HG02885 (cell line): ENCODE results near the gene STK11IP.

ENCODE experiments used
- ATAC-seq: cut with Tn5 transposase; IDR thresholded peaks from one replicate; pipeline ENCODE4 v1.9.1; 2021; ENCODE audit warnings: mild to moderate bottlenecking; ENCODE audit not compliant: unreplicated experiment, poor library complexity

The STK11IP gene, protein sequence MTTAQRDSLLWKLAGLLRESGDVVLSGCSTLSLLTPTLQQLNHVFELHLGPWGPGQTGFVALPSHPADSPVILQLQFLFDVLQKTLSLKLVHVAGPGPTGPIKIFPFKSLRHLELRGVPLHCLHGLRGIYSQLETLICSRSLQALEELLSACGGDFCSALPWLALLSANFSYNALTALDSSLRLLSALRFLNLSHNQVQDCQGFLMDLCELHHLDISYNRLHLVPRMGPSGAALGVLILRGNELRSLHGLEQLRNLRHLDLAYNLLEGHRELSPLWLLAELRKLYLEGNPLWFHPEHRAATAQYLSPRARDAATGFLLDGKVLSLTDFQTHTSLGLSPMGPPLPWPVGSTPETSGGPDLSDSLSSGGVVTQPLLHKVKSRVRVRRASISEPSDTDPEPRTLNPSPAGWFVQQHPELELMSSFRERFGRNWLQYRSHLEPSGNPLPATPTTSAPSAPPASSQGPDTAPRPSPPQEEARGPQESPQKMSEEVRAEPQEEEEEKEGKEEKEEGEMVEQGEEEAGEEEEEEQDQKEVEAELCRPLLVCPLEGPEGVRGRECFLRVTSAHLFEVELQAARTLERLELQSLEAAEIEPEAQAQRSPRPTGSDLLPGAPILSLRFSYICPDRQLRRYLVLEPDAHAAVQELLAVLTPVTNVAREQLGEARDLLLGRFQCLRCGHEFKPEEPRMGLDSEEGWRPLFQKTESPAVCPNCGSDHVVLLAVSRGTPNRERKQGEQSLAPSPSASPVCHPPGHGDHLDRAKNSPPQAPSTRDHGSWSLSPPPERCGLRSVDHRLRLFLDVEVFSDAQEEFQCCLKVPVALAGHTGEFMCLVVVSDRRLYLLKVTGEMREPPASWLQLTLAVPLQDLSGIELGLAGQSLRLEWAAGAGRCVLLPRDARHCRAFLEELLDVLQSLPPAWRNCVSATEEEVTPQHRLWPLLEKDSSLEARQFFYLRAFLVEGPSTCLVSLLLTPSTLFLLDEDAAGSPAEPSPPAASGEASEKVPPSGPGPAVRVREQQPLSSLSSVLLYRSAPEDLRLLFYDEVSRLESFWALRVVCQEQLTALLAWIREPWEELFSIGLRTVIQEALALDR

GRCh38 chr2:219597552-219598307, at the start of gene STK11IP:
TSS of gene STK11IP (plus strand) at chr2:219597857. CDS start at chr2:219598120, 263 bp downstream.
- ATAC-seq = peak; percentile 93

- ATAC-seq = no peak
These were observed 48.7 kb upstream of the STK11IP start for GRCh38 chr2:219548990-219549389.

DNA sequence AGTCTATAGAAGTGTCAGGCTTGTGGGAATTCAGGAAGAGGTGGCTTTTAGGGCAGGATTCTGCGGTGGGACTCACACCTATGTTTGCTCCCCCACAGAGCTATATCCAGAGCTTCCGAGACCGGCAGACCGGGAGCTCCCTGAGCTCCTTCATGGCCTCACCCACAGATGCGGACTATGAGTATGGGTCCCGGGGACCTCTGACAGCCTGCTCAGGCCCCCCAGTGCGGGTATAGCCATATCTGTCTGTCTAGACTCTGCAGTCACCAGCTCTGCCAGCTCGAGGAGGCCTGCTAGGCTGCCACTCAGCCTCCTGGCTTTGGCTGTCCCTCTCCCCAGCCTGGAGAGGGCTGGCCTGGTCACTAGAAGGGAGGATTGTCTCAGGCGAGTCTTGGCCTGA, 48.0 kb upstream of the STK11IP start:
- ATAC-seq = no peak

DNA sequence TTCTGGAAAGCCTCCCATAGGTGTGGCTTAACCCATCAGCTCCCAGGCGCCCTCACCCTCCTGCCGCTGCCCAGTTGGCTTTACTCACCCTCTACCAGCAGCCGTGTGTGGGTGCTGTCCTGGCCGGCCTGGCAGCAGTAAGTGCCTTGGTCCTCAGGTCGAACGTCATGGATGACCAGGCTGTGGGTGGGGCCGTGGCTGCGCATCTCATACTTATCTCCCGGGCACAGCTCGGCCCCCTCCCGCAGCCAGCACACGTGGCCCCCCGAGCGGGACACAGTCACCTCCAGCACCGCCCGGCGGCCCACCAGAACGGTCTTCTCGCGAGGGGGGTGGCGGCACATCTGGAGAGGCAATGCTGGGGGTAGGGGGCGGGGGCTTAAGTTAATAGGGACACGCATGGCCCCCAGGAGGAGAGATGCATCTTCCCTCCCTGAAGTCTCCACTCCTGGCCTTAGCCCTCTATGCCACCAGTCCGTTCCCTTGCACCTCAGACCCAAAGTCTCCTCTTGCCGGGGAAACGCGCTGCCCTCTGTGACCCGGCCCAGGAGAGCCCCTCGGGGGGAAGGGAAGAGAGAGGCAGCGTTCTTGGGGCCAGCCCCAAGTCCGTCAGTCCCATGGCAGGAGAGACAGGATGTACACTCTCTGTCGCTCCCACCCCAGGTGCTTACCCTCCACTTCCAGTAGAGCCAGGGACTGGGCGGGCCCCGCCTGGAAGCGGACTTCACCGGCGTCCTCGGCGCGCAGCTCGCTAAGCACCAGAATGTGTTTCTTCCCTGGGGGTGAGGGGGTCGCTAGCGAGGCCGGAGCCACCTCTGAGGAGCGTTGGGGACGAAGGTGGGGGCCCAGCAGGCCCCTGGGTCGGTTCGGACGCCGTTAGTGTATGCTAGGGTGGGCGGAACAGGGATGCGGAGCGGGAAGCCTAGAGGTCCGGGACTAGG, 45.9 kb upstream of the STK11IP start:
- ATAC-seq = peak; percentile 4

GRCh38 chr2:219552382-219553167, 45.1 kb upstream of the STK11IP start:
- ATAC-seq = peak; percentile 95

DNA sequence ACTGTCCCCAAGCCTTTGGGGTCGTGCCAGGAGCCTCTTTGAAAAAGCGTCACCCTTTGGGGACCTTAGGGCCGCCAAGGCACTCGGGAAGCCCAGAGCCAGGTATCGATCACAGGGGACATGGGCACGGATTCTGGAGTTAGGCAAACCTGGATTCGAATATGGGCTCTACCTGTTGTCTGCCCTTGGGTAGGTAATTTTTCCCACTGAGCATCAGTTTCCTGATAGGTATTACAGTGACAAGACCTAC, 44.6 kb upstream of the STK11IP start:
- no peak for ATAC-seq

DNA sequence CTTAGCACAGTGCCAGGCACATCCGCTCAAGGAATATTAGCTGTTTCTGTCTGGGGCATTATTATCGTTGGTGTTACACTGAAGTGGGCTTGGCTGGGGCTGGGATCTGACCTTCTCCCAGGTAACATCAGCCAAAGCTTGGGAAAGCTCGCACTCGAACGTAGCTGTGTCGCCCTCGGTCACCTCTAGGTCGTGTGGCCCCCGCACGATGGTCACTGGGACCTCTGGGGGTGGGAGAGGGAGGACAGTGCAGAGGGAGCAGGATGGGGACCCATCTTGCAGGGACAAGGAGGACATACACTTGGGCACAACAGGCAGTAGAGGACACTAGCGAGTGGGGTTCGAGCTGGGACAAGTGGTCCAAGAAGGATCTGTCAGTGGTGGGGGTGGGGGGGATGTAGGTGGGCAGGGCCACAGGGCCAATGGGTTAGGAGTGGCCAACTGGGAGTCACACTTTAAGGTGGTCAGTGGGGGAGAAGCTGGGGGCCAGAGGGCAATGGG, 44.1 kb upstream of the STK11IP start:
- no peak for ATAC-seq

DNA sequence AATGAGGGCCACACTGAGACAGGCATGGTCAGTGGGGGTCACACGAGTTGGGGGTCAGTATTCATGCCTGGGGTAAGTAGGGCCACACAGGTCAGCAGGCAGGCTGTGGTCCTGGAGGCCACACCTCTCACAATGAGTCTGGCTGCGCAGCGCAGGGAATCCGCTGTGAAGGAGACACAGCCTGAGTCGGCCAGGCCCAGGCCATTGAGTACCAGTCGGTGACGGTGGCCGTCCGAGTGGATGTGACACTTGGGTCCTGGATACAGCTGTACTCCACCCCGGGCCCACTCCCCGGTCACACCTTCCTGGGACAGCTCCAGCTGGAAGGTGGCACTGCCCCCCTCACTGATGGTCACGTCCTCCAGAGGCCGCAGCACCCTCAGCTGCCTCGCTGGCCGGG, 43.3 kb upstream of the STK11IP start:
- ATAC-seq = no peak

- ATAC-seq = no peak
These were observed 41.7 kb upstream of the STK11IP start for GRCh38 chr2:219555956-219556355.

DNA sequence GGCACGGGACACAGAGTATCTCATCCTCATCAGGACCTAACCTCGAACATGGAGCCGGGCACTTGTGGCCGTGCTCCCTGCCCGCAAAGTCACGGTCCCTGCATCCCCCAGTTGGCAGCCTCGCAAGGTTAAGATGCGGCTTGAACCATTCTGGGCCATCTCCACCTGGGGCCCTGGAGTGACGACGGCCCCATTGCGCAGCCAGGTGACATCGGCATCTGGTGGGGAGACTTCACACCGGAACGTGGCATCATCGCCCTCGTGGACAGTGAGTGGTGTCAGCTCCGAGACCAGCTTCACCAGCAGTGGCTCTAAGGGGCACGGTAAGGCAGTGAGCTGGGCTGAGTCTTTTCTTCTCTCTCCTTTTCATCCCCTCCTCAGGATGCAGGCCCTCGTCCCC, 41.2 kb upstream of the STK11IP start:
- no peak for ATAC-seq

DNA sequence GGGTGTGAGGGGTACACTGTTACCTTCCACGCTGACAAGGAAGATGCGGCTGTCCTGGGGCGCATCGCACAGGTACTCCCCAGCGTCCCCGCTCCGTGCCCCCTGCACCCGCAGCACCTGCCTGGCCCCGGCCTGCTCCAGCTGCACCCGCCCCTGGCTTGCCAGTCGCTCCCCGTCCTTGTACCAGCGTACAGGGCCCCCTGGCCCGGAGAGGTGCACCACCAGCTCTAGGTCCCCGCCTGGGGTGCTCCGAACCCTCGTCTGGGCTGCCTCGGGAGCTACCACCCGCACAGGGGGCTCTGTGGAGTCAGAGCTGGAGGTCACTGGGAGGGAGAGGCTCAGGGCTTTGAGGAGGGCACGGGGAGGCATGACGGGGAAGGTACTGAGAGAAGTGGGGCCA, 40.3 kb upstream of the STK11IP start:
- ATAC-seq = no peak

GRCh38 chr2:219557791-219558785, 39.6 kb upstream of the STK11IP start:
- ATAC-seq = no peak

GRCh38 chr2:219559156-219559915, 38.3 kb upstream of the STK11IP start:
- ATAC-seq = no peak

DNA sequence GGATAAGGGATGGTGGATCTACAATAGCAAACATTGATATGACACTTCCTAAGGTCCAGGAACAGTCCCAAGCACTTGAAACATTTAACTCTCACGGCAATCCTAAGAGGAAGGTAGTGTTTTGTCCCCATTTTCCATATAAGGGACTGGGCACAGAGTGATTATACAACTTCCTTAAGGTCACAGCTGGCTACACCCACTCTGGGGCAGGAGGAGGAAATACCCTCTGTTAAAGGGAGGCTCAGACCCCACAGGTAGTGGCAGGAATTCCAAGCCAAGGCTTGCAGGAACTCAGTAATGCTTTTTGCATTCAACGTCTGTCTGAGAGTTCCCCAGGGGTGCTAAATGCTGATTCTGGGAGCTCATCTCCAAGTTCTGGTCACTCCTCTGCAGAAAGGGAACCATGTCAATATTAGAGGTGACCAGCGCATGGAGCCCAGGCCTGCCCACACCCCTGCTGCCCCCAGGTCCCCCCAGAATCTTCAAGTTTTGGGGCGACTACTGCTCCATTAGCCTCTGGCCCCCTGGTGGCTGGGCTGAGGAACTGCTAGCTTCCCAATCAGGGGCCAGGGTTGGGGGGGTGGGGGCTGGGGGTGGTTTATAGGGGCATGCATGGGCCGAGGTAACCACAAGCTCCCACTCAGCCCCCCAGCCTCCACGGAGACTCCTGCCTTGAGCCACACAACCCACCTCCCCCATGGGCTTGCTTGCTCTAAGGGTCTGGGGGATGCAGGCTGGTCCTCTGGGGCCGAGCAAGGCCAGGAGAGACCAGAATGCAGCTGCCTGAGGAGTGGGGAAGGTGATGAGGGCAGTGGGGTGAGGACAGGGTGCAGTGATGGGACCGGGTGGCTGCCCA, 37.4 kb upstream of the STK11IP start:
- ATAC-seq = no peak

DNA sequence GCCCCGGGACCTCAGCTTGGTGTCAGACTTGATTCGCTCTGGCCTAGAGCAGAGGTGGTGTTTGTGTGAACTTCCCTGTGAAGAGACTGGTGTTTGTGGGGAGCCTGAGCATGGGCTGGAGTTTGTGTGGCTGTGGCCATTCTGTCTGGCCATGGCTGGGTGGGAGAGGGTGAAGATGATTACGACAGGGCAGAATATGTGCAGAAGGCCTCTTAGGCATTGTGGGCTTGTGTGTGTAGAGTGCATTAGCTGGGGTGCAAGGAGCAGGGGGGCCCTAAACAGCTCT, 36.8 kb upstream of the STK11IP start:
- no peak for ATAC-seq
